IPS-NIHi7 (cell line): ENCODE data around the gene ANKRD31.

Experiments
- DNase-seq: peaks from one replicate; pipeline ENCODE4 v3.0.0; 2012; ENCODE audit warnings: mixed read lengths; ENCODE audit errors: extremely low spot score

Gene ANKRD31

GRCh38 chr5:75042522-75042921 is 194.2 kb downstream of the ANKRD31 start:
- no peak for DNase-seq

GRCh38 chr5:75040973-75041372 is 195.7 kb downstream of the ANKRD31 start:
- no peak for DNase-seq

- peak; percentile 73 for DNase-seq
Observed at GRCh38 chr5:75037106-75037505, 199.6 kb downstream of the ANKRD31 start.

- DNase-seq = no peak
Observed at GRCh38 chr5:75034137-75034739, 202.4 kb downstream of the ANKRD31 start.

GRCh38 chr5:75031366-75031765 is 205.3 kb downstream of the ANKRD31 start:
- DNase-seq = no peak

GRCh38 chr5:75028090-75028489 is 208.6 kb downstream of the ANKRD31 start:
- no peak for DNase-seq

GRCh38 chr5:75023368-75024159 is 213.1 kb downstream of the ANKRD31 start:
- no peak for DNase-seq

GRCh38 chr5:75021800-75022199 is 214.9 kb downstream of the ANKRD31 start:
- no peak for DNase-seq

GRCh38 chr5:75021219-75021618 is 215.5 kb downstream of the ANKRD31 start:
- peak; percentile 32 for DNase-seq

GRCh38 chr5:75020016-75020656 is 216.5 kb downstream of the ANKRD31 start:
- DNase-seq = no peak

GRCh38 chr5:75018805-75019587 is 217.7 kb downstream of the ANKRD31 start:
- DNase-seq = no peak
